Measurements from ENCODE around the gene TAB3.

TAB3 gene

DNA sequence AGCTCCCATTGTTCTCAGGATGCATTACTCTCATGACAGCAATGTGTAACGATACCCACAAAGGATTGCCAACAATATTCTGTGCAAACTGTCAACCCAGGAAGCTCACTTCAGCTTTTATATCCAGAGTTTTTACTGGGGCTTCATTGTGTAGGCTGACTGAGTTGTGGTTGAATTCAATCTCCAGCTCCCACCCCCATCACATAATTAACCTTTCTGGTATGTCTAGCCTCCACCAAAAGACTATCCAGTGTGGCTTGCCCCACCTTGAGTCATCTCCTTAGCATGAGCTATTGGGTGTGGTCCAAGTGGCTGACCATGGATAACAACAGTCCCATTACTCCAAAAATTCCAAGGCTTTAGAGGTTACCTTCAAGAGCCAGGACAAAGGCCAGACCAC, 17.7 kb upstream of the TAB3 start:
- H3K4me1 ChIP-seq (ENCODE audit: control insufficient read depth, insufficient read depth, low read length, poor library complexity, severe bottlenecking): peaks cover 4% of the 10 kb centered on the region
- no peaks in the 10 kb centered on the region for H3K9me3 ChIP-seq (ENCODE audit: control insufficient read depth, low read length)
- WGBS, 2 experiments (ENCODE audit: insufficient coverage in 2 of 2): no CpG with 5 or more reads among the region's 1 CpG
- H3K36me3 ChIP-seq (ENCODE audit: control insufficient read depth, insufficient read depth, low read length): no peaks in the 10 kb centered on the region
- H3K4me3 ChIP-seq (ENCODE audit: extremely low read depth, insufficient read depth, low read length, poor library complexity, severe bottlenecking): no peak overlapping the region
- H3K27ac ChIP-seq (ENCODE audit: low read depth, low read length, severe bottlenecking): no peak overlapping the region

DNA sequence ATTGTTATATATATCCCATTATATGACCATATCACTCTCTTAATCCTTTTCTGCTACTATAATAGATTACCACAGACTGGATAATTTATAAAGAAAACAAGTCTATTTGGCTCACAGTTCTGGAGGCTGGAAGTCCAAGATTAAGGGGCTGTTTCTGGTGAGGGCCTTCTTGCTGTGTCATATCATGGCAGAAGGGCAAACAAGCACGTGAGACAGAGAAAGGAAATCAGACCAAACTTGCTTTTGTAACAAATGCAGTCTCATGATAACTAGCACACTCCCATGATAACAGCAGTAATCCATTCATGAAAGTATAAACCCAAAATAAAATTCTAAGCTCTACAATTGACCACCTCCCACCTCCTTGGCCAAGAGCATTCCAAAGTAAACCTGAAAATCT, 16.3 kb upstream of the TAB3 start:
- Histone ChIP-seq H3K4me1 (ENCODE audit: control insufficient read depth, insufficient read depth, low read length, poor library complexity, severe bottlenecking) (peaks cover 4% of the 10 kb centered on the region), H3K27ac (ENCODE audit: low read depth, low read length, severe bottlenecking) (no peak overlapping the region), H3K4me3 (ENCODE audit: extremely low read depth, insufficient read depth, low read length, poor library complexity, severe bottlenecking) (no peak overlapping the region), H3K36me3 (ENCODE audit: control insufficient read depth, insufficient read depth, low read length) (no peaks in the 10 kb centered on the region), H3K9me3 (ENCODE audit: control insufficient read depth, low read length) (no peaks in the 10 kb centered on the region)
- 100% methylated on average over 1 of the region's 1 CpG; no CpG with 5 or more reads in 1 of the 2 experiments for WGBS, 2 experiments (ENCODE audit: insufficient coverage in 2 of 2)

DNA sequence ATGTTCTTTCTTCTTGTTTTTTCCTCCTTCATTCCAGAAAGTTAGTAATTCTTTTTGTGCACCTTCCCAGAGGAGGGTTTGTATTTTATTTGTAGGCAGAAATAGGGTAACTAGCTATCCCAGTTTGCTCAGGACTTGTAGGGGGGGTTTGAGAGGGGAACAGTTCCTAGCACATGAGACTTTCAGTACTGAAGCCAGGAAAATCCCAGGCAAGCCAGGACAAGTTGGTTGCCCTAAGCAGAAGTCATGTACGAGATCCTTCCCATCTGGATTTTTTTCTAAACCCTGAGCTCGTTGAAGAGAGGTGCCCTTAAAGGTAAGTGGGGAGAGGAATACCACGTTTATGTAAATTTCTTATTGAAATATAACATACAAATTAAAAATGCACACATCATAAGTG, 15.6 kb upstream of the TAB3 start:
- no peak overlapping the region for H3K4me3 ChIP-seq (ENCODE audit: extremely low read depth, insufficient read depth, low read length, poor library complexity, severe bottlenecking)
- no peaks in the 10 kb centered on the region for H3K9me3 ChIP-seq (ENCODE audit: control insufficient read depth, low read length)
- WGBS, 2 experiments (ENCODE audit: insufficient coverage in 2 of 2): no CpG with 5 or more reads among the region's 3 CpGs
- H3K4me1 ChIP-seq (ENCODE audit: control insufficient read depth, insufficient read depth, low read length, poor library complexity, severe bottlenecking): peaks cover under 1% of the 10 kb centered on the region
- no peaks in the 10 kb centered on the region for H3K36me3 ChIP-seq (ENCODE audit: control insufficient read depth, insufficient read depth, low read length)
- H3K27ac ChIP-seq (ENCODE audit: low read depth, low read length, severe bottlenecking): no peak overlapping the region

DNA sequence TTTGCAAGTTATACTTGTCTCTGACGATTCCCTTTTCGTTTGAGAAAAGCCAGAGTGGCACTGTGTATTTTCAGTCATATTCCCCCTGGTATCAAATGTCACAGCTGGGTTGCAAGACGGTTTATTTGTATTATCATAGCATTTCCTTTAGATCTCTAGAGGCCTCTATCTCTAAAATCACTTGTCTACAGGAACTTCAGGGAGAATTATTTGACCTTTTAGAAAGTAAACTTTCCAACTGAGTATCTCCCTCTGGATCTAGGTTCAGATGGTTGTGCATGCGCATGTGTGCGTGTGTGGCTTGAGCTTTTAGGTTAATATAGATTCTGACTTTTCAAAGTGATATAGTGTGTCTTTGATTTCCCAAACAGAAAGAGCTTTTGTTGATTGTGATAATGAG, 15.1 kb upstream of the TAB3 start:
- H3K9me3 ChIP-seq (ENCODE audit: control insufficient read depth, low read length): no peaks in the 10 kb centered on the region
- 87% methylated on average over 3 of the region's 5 CpGs; no CpG with 5 or more reads in 1 of the 2 experiments for WGBS, 2 experiments (ENCODE audit: insufficient coverage in 2 of 2)
- H3K36me3 ChIP-seq (ENCODE audit: control insufficient read depth, insufficient read depth, low read length): no peaks in the 10 kb centered on the region
- H3K27ac ChIP-seq (ENCODE audit: low read depth, low read length, severe bottlenecking): no peak overlapping the region
- H3K4me3 ChIP-seq (ENCODE audit: extremely low read depth, insufficient read depth, low read length, poor library complexity, severe bottlenecking): no peak overlapping the region
- no peaks in the 10 kb centered on the region for H3K4me1 ChIP-seq (ENCODE audit: control insufficient read depth, insufficient read depth, low read length, poor library complexity, severe bottlenecking)

DNA sequence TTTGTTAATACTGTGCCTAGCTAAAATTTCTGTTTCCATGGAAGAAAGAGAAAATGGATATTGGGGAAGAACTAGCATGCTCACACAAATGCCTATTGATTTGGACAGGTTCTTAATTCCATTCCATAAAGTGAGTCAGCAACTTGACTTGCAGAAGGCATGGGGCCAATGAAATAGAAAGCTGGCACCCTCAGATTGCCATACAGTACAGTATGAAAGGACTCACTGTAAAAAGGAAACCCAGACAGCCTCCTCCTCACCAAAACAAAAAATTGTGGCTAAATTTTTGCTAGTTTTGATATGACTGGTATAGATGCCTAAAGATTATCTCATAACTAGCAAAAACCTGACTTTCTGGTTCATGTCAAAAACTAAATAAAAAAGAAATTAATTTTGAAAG, 11.2 kb upstream of the TAB3 start:
- no peaks in the 10 kb centered on the region for H3K36me3 ChIP-seq (ENCODE audit: control insufficient read depth, insufficient read depth, low read length)
- no peak overlapping the region for H3K27ac ChIP-seq (ENCODE audit: low read depth, low read length, severe bottlenecking)
- no peak overlapping the region for H3K4me3 ChIP-seq (ENCODE audit: extremely low read depth, insufficient read depth, low read length, poor library complexity, severe bottlenecking)
- no peaks in the 10 kb centered on the region for H3K9me3 ChIP-seq (ENCODE audit: control insufficient read depth, low read length)
- H3K4me1 ChIP-seq (ENCODE audit: control insufficient read depth, insufficient read depth, low read length, poor library complexity, severe bottlenecking): no peaks in the 10 kb centered on the region

DNA sequence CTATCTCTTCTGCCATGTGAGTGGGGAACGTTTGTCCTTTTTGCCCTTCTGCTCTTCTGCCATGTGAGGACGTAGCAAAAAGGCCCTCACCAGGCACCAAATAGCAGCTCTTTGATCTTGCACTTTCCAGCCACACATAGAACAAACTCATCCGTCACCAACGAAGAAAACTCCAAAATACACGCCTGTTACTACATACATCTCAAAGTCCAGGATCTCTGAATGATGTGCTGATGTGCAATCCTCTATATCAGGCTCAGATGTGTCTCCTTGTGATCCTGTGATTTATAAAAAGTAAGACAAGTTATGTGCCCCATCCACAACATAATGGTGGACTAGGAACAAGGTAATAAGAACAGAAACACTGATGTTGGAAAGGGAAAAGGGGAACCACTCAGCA, 9.8 kb upstream of the TAB3 start:
- H3K9me3 ChIP-seq (ENCODE audit: control insufficient read depth, low read length): no peaks in the 10 kb centered on the region
- no peaks in the 10 kb centered on the region for H3K4me1 ChIP-seq (ENCODE audit: control insufficient read depth, insufficient read depth, low read length, poor library complexity, severe bottlenecking)
- no peak overlapping the region for H3K4me3 ChIP-seq (ENCODE audit: extremely low read depth, insufficient read depth, low read length, poor library complexity, severe bottlenecking)
- no peaks in the 10 kb centered on the region for H3K36me3 ChIP-seq (ENCODE audit: control insufficient read depth, insufficient read depth, low read length)
- 100% methylated on average over 1 of the region's 5 CpGs; no CpG with 5 or more reads in 1 of the 2 experiments for WGBS, 2 experiments (ENCODE audit: insufficient coverage in 2 of 2)
- H3K27ac ChIP-seq (ENCODE audit: low read depth, low read length, severe bottlenecking): no peak overlapping the region

DNA sequence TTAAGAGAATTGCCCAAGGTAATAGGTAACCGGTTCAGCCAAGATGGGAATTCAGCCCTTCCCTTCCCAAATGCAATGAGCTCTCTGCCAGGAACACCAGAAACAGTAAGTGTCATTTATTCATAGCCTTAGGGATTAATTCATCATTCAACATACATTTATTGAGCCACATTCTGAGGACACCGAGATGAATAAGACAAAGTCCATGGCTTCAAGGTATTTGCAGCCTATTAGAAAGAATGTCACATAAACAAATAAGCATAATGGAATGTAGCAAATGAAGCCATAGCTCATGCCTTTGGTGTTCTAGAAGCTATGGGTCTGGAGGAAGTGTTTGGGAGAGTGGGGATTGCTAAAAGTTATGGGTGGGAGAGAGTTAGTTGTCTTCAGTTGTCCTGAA, 6.3 kb upstream of the TAB3 start:
- H3K4me3 ChIP-seq (ENCODE audit: extremely low read depth, insufficient read depth, low read length, poor library complexity, severe bottlenecking): no peak overlapping the region
- H3K27ac ChIP-seq (ENCODE audit: low read depth, low read length, severe bottlenecking): no peak overlapping the region
- 80% methylated on average over 1 of the region's 2 CpGs; no CpG with 5 or more reads in 1 of the 2 experiments for WGBS, 2 experiments (ENCODE audit: insufficient coverage in 2 of 2)
- no peaks in the 10 kb centered on the region for H3K36me3 ChIP-seq (ENCODE audit: control insufficient read depth, insufficient read depth, low read length)
- no peaks in the 10 kb centered on the region for H3K9me3 ChIP-seq (ENCODE audit: control insufficient read depth, low read length)
- no peaks in the 10 kb centered on the region for H3K4me1 ChIP-seq (ENCODE audit: control insufficient read depth, insufficient read depth, low read length, poor library complexity, severe bottlenecking)

DNA sequence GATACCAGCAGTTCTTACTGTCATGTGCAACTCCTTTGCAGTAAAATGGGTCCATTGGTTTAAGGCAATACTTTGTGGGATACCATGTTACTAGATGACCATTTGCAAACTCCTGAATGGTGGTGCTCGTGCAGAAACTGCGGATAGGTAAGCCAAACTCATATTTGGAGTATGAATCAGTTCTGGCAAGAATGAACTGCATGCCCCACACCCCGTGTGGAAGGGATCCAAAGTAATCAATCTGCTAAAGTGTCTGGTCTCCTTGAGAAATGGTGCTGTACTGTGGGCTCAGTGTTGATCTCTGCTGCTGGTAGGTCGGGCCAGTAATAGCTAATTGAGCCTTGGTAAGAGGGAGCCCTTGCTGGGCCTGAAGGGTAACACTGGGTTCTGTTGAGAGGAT, 4.2 kb upstream of the TAB3 start:
- no peaks in the 10 kb centered on the region for H3K4me1 ChIP-seq (ENCODE audit: control insufficient read depth, insufficient read depth, low read length, poor library complexity, severe bottlenecking)
- H3K9me3 ChIP-seq (ENCODE audit: control insufficient read depth, low read length): no peaks in the 10 kb centered on the region
- 81 to 100% methylated on average over 1 to 3 of the region's 4 CpGs for WGBS, 2 experiments (ENCODE audit: insufficient coverage in 2 of 2)
- no peaks in the 10 kb centered on the region for H3K36me3 ChIP-seq (ENCODE audit: control insufficient read depth, insufficient read depth, low read length)
- no peak overlapping the region for H3K4me3 ChIP-seq (ENCODE audit: extremely low read depth, insufficient read depth, low read length, poor library complexity, severe bottlenecking)
- no peak overlapping the region for H3K27ac ChIP-seq (ENCODE audit: low read depth, low read length, severe bottlenecking)

DNA sequence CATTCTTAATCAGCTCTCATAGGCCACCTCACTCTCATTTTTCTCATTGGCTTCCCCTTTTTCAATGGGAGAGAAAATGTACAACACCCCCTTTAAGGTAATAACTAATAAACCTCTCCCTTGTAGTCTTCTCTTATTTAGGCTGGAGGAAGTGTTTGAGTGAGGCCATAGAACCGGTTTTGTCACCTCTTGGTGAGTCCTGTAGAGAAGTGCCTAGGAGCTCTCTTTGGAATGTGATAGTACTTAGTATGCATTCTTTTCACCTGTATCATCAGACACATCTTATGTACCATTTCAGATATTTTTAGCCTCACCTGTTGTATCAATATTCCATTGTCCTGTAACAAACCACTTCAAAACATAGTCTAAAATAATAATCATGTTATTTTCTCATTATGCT, 3.5 kb upstream of the TAB3 start:
- Histone ChIP-seq H3K36me3 (ENCODE audit: control insufficient read depth, insufficient read depth, low read length) (no peaks in the 10 kb centered on the region), H3K9me3 (ENCODE audit: control insufficient read depth, low read length) (no peaks in the 10 kb centered on the region), H3K27ac (ENCODE audit: low read depth, low read length, severe bottlenecking) (no peak overlapping the region), H3K4me3 (ENCODE audit: extremely low read depth, insufficient read depth, low read length, poor library complexity, severe bottlenecking) (no peak overlapping the region), H3K4me1 (ENCODE audit: control insufficient read depth, insufficient read depth, low read length, poor library complexity, severe bottlenecking) (no peaks in the 10 kb centered on the region)
- WGBS, 2 experiments (ENCODE audit: insufficient coverage in 2 of 2): no CpG with 5 or more reads among the region's 1 CpG

DNA sequence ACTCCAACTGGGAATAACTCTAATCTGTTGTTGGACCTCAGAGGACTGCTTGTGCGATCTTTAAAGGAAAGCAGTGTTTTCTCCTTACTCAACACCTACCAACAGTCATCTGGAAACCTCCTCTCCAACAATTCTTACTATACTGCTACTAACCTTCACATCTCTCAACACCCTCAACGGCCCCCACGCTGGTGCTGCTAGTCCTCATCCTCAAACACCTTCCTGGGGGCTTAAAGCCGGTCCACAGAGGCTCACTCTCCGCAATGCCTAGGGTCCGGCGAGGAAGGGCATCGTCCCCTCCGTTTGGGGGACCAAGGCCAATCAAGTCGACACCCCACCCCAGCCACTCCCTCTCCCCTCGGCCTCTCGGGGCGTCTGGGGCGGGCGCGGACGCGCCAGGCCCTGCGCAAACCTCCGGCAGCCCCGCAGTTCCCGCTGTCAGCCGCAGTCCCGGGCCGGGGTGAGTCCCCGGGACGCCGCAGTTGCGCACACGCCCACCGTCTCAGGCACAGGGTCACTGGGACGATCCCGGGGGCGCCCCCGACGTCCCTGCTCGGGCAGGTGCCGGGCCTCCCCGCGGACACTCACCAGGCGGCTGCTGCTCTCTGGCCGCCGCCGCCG, 418 bp downstream of the TAB3 start:
- H3K4me1 ChIP-seq (ENCODE audit: control insufficient read depth, insufficient read depth, low read length, poor library complexity, severe bottlenecking): no peaks in the 10 kb centered on the region
- no peaks in the 10 kb centered on the region for H3K9me3 ChIP-seq (ENCODE audit: control insufficient read depth, low read length)
- 0% methylated on average over 7 of the region's 45 CpGs; no CpG with 5 or more reads in 1 of the 2 experiments for WGBS, 2 experiments (ENCODE audit: insufficient coverage in 2 of 2)
- peak overlapping the region; percentile 63 for H3K4me3 ChIP-seq (ENCODE audit: extremely low read depth, insufficient read depth, low read length, poor library complexity, severe bottlenecking)
- H3K27ac ChIP-seq (ENCODE audit: low read depth, low read length, severe bottlenecking): peak overlapping the region; percentile 67
- H3K36me3 ChIP-seq (ENCODE audit: control insufficient read depth, insufficient read depth, low read length): no peaks in the 10 kb centered on the region

DNA sequence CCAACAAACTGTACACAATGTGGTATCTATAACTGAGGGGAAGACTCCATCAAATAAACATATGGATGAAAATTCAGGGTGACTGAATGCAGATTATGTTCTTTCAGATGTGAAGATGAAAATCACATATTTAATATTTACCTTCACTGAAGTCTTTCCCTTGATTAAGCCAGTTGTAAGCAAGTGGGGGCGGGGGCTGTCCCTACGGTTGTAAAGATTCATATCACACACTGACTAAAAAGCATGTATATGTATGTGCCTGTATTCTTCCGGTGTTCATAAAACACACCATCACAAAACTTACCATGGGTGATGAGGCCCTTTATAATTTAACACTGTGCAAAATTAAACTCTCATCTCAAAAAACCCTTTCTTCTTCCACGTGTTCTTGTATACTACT, 1.3 kb downstream of the TAB3 start:
- 71% methylated on average over 1 of the region's 4 CpGs; no CpG with 5 or more reads in 1 of the 2 experiments for WGBS, 2 experiments (ENCODE audit: insufficient coverage in 2 of 2)
- Histone ChIP-seq H3K36me3 (ENCODE audit: control insufficient read depth, insufficient read depth, low read length) (no peaks in the 10 kb centered on the region), H3K27ac (ENCODE audit: low read depth, low read length, severe bottlenecking) (no peak overlapping the region), H3K4me3 (ENCODE audit: extremely low read depth, insufficient read depth, low read length, poor library complexity, severe bottlenecking) (peak overlapping the region; percentile 63), H3K4me1 (ENCODE audit: control insufficient read depth, insufficient read depth, low read length, poor library complexity, severe bottlenecking) (no peaks in the 10 kb centered on the region), H3K9me3 (ENCODE audit: control insufficient read depth, low read length) (no peaks in the 10 kb centered on the region)

Data from mesodermal cell (in vitro differentiated cells).